Esophagus muscularis mucosa (tissue), 4 donors: Measurements from ENCODE around the gene PRKCB.

Experiments
- EP300 ChIP-seq: sonication (generic); formaldehyde crosslinking; IDR thresholded peaks from one replicate; pipeline ENCODE4 v1.6.1; 2017; ENCODE audit warnings: antibody characterized with exemption
- POLR2A ChIP-seq: fragments of 450-650 bp; IDR thresholded peaks from one replicate; pipeline ENCODE4 v1.6.1; 2017; ENCODE audit warnings: antibody characterized with exemption, moderate library complexity, mild to moderate bottlenecking, low read depth
- POLR2AphosphoS5 ChIP-seq, 2 donors: sonication (generic); formaldehyde crosslinking; IDR thresholded peaks; one replicate each; pipeline ENCODE4 v1.6.1; 2017; ENCODE audit warnings: antibody characterized with exemption in 2 of 2
- TF ChIP-seq, protein P1 (sequence below), 3 experiments: fragments of 200-600 bp in 2 of 3; fragments of 450-650 bp in 1 of 3; sonication (generic) in 2 of 3; IDR thresholded peaks; one replicate each; pipeline ENCODE4 v1.5.1; 2017 to 2019; ENCODE audit warnings: antibody characterized with exemption in 3 of 3, mild to moderate bottlenecking in 2 of 3, moderate library complexity in 1 of 3

DNA sequence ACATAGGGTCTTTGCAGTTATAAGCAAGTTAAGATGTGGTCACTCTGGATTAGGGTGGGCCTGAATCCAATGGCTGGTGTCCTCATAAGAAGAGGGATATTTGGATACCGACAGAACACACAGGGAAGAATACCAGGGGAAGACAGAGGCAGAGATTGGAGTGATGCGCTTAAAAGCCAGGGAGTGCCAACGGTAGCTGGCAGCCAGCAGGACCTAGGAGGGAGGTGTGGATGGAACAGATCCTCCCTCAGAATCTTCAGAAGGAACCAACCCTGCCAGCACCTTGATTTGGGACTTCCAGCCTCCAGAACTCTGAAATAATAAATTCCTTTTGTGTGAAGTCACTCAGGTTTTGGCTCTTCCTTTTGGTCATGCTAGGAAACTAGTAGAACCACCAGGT is 310.1 kb downstream of the PRKCB start:
- TF ChIP-seq, protein P1, sequence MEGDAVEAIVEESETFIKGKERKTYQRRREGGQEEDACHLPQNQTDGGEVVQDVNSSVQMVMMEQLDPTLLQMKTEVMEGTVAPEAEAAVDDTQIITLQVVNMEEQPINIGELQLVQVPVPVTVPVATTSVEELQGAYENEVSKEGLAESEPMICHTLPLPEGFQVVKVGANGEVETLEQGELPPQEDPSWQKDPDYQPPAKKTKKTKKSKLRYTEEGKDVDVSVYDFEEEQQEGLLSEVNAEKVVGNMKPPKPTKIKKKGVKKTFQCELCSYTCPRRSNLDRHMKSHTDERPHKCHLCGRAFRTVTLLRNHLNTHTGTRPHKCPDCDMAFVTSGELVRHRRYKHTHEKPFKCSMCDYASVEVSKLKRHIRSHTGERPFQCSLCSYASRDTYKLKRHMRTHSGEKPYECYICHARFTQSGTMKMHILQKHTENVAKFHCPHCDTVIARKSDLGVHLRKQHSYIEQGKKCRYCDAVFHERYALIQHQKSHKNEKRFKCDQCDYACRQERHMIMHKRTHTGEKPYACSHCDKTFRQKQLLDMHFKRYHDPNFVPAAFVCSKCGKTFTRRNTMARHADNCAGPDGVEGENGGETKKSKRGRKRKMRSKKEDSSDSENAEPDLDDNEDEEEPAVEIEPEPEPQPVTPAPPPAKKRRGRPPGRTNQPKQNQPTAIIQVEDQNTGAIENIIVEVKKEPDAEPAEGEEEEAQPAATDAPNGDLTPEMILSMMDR (IDR thresholded peaks at IDR 0.05) = no peak
- TF ChIP-seq POLR2A (no peak), POLR2AphosphoS5 (IDR thresholded peaks at IDR 0.05) (no peak), EP300 (no peak)
